ENCODE results near the gene ATXN7L3.
A peak's percentile ranks its signal among the peaks of the same experiment; 100 is the strongest.

ATXN7L3 gene

DNA sequence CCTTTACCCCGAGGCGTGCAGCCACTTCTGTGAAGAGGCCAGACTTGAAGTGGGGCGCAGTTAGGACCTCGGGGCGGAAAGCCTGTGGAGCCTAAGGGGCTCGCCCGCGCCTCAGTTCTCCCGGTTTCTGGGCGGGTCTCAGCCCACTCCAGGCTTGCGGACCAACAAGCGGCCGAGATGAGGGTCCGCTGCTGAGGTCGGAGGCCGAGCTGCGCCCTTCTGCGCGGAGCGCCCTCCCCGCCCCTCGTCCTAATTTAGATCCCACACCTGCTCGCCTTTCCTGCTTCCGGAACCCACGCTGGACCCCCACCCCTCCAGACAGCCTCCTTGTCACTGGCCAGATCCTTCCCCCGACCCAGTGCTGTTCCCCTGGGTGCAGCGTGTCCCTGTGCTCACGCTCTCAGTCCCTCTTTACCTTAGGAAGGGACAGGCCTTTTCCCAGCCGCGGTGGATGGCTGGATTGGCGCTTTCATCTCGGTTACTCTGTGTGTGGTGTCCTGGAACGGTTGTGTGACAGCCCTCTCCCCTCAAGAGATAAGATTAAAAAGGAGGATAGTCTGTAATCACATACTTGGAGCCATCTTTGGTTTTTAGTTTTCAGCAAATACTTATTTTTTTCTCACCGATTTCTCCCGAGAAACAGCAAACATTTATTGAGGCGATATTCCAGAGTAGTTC is 933 bp upstream of the ATXN7L3 start:
- no peak for DNase-seq

- peak; percentile 41 to 45 for DNase-seq
These were observed 747 bp downstream of the ATXN7L3 start for GRCh38 chr17:44198721-44199552.

DNA sequence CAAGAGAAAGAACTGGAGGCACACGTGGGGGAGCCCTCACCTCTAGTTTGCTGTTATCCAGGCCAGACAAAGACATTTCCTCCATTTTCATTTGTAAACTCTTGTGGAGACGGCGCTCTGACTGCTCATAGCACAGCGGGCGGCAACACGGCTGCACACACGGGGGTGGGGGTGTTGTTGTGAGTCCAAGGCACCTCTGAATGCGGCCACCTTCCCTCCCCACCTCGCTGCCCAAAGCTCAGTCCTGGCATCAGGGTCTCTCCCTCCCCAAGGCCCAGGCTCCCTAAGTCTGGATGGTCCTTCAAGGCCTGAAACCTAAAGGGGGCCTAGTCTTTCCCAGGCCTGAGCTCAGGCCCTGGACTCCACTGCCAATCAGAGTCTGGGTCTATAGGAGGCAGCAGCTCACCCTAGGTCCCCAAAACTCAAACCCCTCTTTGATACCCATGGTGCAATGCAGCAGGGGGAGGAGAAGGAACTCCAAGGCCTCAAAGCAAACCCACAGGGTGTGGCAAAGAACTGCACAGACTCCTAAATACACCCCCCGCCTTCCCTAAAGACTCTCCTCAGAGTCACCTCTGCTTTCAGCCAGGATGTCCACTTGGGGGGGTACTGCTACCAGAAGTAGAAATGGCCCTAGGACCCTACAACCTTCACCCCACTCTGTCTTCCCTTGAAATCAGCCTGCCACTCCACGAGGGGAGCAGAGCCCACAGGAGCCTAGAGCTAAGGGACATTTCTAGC is 1.5 kb downstream of the ATXN7L3 start:
- DNase-seq, result peak; percentile 93 to 95

- DNase-seq, result no peak
These were observed 2.6 kb downstream of the ATXN7L3 start for GRCh38 chr17:44197107-44197506.

GRCh38 chr17:44193326-44194084 is 6.2 kb downstream of the ATXN7L3 start:
- DNase-seq, result no peak

DNA sequence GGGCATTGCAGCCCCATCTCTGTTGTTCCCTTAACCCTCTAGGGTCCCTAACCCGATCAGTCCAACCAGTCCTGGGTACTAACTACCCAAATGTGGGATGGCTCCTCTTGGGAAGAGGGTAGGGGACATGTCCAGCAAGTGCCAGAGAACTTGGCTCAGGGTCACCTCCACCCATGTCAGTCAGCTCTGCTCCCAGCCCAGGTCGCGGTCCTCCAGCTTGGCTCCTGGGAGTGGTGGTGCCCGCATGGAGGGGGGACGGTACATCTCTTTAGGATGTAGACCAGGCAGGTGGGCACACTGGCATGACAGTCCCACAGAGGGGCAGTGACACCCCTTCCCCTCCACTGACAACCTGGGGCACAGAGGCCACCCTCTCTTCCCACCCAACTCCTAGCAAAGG is 6.9 kb downstream of the ATXN7L3 start:
- no peak for DNase-seq

GRCh38 chr17:44191941-44192496 is 7.7 kb downstream of the ATXN7L3 start:
- no peak for DNase-seq

DNA sequence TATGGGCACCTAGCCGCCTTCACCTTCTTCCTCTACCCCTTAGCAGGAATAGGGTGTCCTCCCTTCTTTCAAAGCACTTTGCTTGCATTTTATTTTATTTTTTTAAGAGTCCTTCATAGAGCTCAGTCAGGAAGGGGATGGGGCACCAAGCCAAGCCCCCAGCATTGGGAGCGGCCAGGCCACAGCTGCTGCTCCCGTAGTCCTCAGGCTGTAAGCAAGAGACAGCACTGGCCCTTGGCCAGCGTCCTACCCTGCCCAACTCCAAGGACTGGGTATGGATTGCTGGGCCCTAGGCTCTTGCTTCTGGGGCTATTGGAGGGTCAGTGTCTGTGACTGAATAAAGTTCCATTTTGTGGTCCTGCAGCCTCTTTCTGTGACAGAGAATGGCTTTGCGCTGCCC is 8.3 kb downstream of the ATXN7L3 start:
- no peak for DNase-seq

DNA sequence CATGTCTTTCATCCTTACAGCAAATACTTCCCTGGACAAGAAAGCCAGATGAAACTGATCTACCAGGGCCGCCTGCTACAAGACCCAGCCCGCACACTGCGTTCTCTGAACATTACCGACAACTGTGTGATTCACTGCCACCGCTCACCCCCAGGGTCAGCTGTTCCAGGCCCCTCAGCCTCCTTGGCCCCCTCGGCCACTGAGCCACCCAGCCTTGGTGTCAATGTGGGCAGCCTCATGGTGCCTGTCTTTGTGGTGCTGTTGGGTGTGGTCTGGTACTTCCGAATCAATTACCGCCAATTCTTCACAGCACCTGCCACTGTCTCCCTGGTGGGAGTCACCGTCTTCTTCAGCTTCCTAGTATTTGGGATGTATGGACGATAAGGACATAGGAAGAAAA is 9.2 kb downstream of the ATXN7L3 start:
- no peak for DNase-seq

GRCh38 chr17:44188576-44189403 is 10.9 kb downstream of the ATXN7L3 start:
- no peak for DNase-seq

GRCh38 chr17:44187131-44187899 is 12.4 kb downstream of the ATXN7L3 start:
- DNase-seq, result peak; percentile 17 to 77

- peak; percentile 100 for DNase-seq
These were observed 13.2 kb downstream of the ATXN7L3 start, which contains the start of gene TMUB2 for GRCh38 chr17:44186307-44187130. TSS of gene TMUB2 (plus strand) at chr17:44186972. CDS start at chr17:44187709, 737 bp downstream.

DNA sequence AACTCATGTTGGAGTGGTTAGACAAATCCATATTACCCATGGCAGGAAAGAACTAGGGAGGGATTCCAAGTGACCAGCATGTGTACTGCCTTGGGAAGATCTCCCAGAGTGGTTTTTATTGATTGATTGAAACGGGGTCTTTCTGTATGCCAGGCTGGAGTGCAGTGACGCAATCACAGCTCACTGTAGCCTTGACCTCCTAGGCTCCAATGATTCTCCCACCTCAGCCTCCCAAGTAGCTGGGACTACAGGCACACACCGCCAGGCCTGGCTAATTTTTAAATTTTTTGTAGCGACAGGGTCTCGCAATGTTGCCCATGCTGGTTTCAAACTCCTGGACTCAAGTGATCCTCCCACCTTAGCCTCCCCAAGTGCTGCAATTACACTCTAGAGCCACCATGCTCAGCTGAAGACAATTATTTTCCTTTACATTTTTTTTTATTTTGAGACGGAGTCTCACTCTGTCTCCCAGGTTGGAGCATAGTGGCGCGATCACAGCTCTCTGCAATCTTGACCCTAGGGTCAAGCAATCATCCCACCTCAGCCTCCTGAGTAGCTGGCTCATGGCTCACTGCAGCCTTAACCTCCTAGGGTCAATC is 15.4 kb downstream of the ATXN7L3 start:
- DNase-seq, result no peak

- no peak for DNase-seq
These were observed 16.7 kb downstream of the ATXN7L3 start for GRCh38 chr17:44183024-44183423.

DNA sequence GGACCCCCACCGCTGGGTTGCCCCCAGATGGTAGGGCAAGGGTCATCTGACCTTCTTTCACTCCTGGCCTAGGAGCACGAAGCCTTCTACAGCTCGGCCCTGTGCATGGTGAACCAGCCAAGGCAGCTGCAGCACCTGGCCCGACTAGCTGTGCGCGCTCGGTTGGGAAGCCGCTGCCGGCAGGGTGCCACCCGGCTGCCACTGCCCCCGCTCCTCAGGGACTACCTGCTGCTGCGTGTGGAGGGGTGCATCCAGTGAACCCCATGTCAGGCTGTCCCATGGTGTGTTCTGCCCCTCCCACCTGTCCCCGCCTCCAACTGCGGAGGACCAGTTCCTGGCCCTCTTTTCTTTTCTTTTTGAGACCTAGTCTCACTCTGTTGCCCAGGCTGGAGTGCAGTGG is 21.6 kb downstream of the ATXN7L3 start:
- no peak for DNase-seq

GRCh38 chr17:44177640-44178039 is 22.0 kb downstream of the ATXN7L3 start:
- DNase-seq, result no peak

GRCh38 chr17:44176671-44177501 is 22.8 kb downstream of the ATXN7L3 start:
- DNase-seq, result no peak

- no peak for DNase-seq
These were observed 23.4 kb downstream of the ATXN7L3 start for GRCh38 chr17:44176257-44176656.

Data from AML-193 (cell line).